Glutamatergic neuron (in vitro differentiated cells): ENCODE measurements around the gene ZMYND19. TPM values are rescaled to one million over a fixed set of nuclear protein-coding genes. Genes with fewer than 3 reads are reported as not detected.
"Not testable (repeated sequence)": the region's sequence is repeated elsewhere in the genome, so short reads cannot be mapped to it uniquely, and the experiment has no call there.

Experiments
- DNase-seq: peaks from one replicate; pipeline ENCODE4 v3.0.0; 2022
- H3K27ac Mint-ChIP-seq: one replicate; pipeline ENCODE4 v1.8.0; 2020; ENCODE audit warnings: mild to moderate bottlenecking, mixed read lengths, inconsistent platforms; ENCODE audit not compliant: unreplicated experiment
- H3K27me3 Mint-ChIP-seq: one replicate; pipeline ENCODE4 v1.8.0; 2020; ENCODE audit warnings: mild to moderate bottlenecking, moderate library complexity, mixed read lengths, inconsistent platforms; ENCODE audit not compliant: unreplicated experiment
- H3K36me3 Mint-ChIP-seq: one replicate; pipeline ENCODE4 v1.8.0; 2020; ENCODE audit warnings: mild to moderate bottlenecking, mixed read lengths, inconsistent platforms; ENCODE audit not compliant: unreplicated experiment
- H3K4me1 Mint-ChIP-seq: one replicate; pipeline ENCODE4 v1.8.0; 2020; ENCODE audit warnings: mild to moderate bottlenecking, low read depth, mixed read lengths, inconsistent platforms; ENCODE audit not compliant: unreplicated experiment
- H3K4me3 Mint-ChIP-seq: one replicate; pipeline ENCODE4 v1.8.0; 2020; ENCODE audit warnings: mild to moderate bottlenecking, mixed read lengths, inconsistent platforms; ENCODE audit not compliant: unreplicated experiment
- H3K9me3 Mint-ChIP-seq: one replicate; pipeline ENCODE4 v1.8.0; 2020; ENCODE audit warnings: mild to moderate bottlenecking, moderate library complexity, mixed read lengths, inconsistent platforms; ENCODE audit not compliant: unreplicated experiment
- CTCF ChIP-seq: fragments of 200-600 bp; sonication (generic); IDR thresholded peaks from one replicate; pipeline ENCODE4 v1.5.0; 2021; ENCODE audit not compliant: partially characterized antibody, unreplicated experiment
- total RNA-seq: library from RNA; stranded (reverse); fragmentation: NEBNext Ultra II Directional; extraction: Animal tissue kit (Norgen Biotek cat#: 25700); gene quantifications from one replicate; pipeline ENCODE4 v1.2.1, GENCODE V29; 2021; ENCODE audit not compliant: unreplicated experiment

The ZMYND19 gene
- total RNA-seq, 1 donor from 2014 or later: 33.9 TPM

GRCh38 chr9:137605121-137606004 lies 15.1 kb upstream of the ZMYND19 start, which contains the start of gene ARRDC1:
TSS of gene ARRDC1 (plus strand) at chr9:137605686. CDS start at chr9:137605718, 32 bp downstream.
- H3K27ac Mint-ChIP-seq: no peak within 1 kb of the TSS
- peak within 1 kb of the TSS; percentile 84 for H3K4me3 Mint-ChIP-seq
- no peak for TF ChIP-seq CTCF
- DNase-seq: peak; percentile 90
- H3K27me3 Mint-ChIP-seq: peaks cover 11% of the 10 kb centered on the region
- H3K9me3 Mint-ChIP-seq: no peaks in the 10 kb centered on the region
- no peaks in the 10 kb centered on the region for H3K36me3 Mint-ChIP-seq
- peaks cover 13% of the 10 kb centered on the region for H3K4me1 Mint-ChIP-seq

- peaks cover 13% of the 10 kb centered on the region for H3K4me1 Mint-ChIP-seq
- H3K27me3 Mint-ChIP-seq: peaks cover 12% of the 10 kb centered on the region
- TF ChIP-seq CTCF: no peak
- peak overlapping the region; percentile 61 for H3K4me3 Mint-ChIP-seq
- no peaks in the 10 kb centered on the region for H3K36me3 Mint-ChIP-seq
- no peaks in the 10 kb centered on the region for H3K9me3 Mint-ChIP-seq
- DNase-seq: no peak
- H3K27ac Mint-ChIP-seq: peak overlapping the region; percentile 22
Observed at GRCh38 chr9:137604345-137605086, 14.2 kb upstream of the ZMYND19 start.

GRCh38 chr9:137603879-137604278 lies 13.6 kb upstream of the ZMYND19 start:
- Mint-ChIP-seq H3K27me3 (peaks cover 12% of the 10 kb centered on the region), H3K9me3 (no peaks in the 10 kb centered on the region), H3K27ac (no peak overlapping the region), H3K4me3 (peak overlapping the region; percentile 67), H3K36me3 (no peaks in the 10 kb centered on the region), H3K4me1 (peaks cover 13% of the 10 kb centered on the region)
- no peak for DNase-seq
- no peak for TF ChIP-seq CTCF

GRCh38 chr9:137602661-137603060 lies 12.3 kb upstream of the ZMYND19 start:
- peaks cover 13% of the 10 kb centered on the region for H3K27me3 Mint-ChIP-seq
- H3K27ac Mint-ChIP-seq: peak overlapping the region; percentile 7
- no peaks in the 10 kb centered on the region for H3K36me3 Mint-ChIP-seq
- peak overlapping the region; percentile 12 for H3K4me3 Mint-ChIP-seq
- H3K4me1 Mint-ChIP-seq: peaks cover 13% of the 10 kb centered on the region
- TF ChIP-seq CTCF: no peak
- DNase-seq: no peak
- H3K9me3 Mint-ChIP-seq: no peaks in the 10 kb centered on the region

- TF ChIP-seq CTCF: no peak
- DNase-seq: no peak
- H3K4me3 Mint-ChIP-seq: no peak overlapping the region
- H3K9me3 Mint-ChIP-seq: no peaks in the 10 kb centered on the region
- H3K4me1 Mint-ChIP-seq: peaks cover 6% of the 10 kb centered on the region
- peaks cover 9% of the 10 kb centered on the region for H3K27me3 Mint-ChIP-seq
- no peak overlapping the region for H3K27ac Mint-ChIP-seq
- no peaks in the 10 kb centered on the region for H3K36me3 Mint-ChIP-seq
Observed at GRCh38 chr9:137598943-137599342, 8.6 kb upstream of the ZMYND19 start.

GRCh38 chr9:137596577-137596976 lies 6.3 kb upstream of the ZMYND19 start:
- not testable (repeated sequence) for H3K27ac Mint-ChIP-seq, H3K36me3 Mint-ChIP-seq, DNase-seq, H3K4me1 Mint-ChIP-seq, H3K27me3 Mint-ChIP-seq, H3K4me3 Mint-ChIP-seq, H3K9me3 Mint-ChIP-seq
